Measurements from ENCODE around the gene MUC2.

Gene MUC2

GRCh38 chr11:1100417-1101245 is 26.0 kb downstream of the MUC2 start:
- ChIA-PET CTCF (no interaction called here), POLR2A (no interaction called here)
- no peak for DNase-seq (ENCODE audit: extremely low spot score)
- TF ChIP-seq ELF4 (IDR thresholded peaks at IDR 0.05) (no peak), HDGF (IDR thresholded peaks at IDR 0.05; ENCODE audit: borderline replicate concordance) (no peak), FOXM1 (IDR thresholded peaks at IDR 0.05; ENCODE audit: borderline replicate concordance) (no peak), LEF1 (IDR thresholded peaks at IDR 0.05; ENCODE audit: borderline replicate concordance) (no peak), TARDBP (IDR thresholded peaks at IDR 0.05) (no peak), ZNF384 (IDR thresholded peaks at IDR 0.05) (no peak), SP1 (IDR thresholded peaks at IDR 0.05) (no peak)

GRCh38 chr11:1101318-1102089 is 26.8 kb downstream of the MUC2 start:
- CTCF ChIA-PET: no interaction called here
- no peak for DNase-seq (ENCODE audit: extremely low spot score)
- POLR2A ChIA-PET: no interaction called here
- TF ChIP-seq SP1 (IDR thresholded peaks at IDR 0.05): no peak

- TF ChIP-seq L3MBTL2 (conservative IDR thresholded peaks at IDR 0.05) (no peak), BHLHE40 (IDR thresholded peaks at IDR 0.05; ENCODE audit: borderline replicate concordance) (no peak), NFRKB (IDR thresholded peaks at IDR 0.05) (no peak), FOXA1 (IDR thresholded peaks at IDR 0.05) (no peak), FOXK2 (IDR thresholded peaks at IDR 0.05) (no peak)
- DNase-seq (ENCODE audit: extremely low spot score): no peak
- ChIA-PET POLR2A (no interaction called here), CTCF (no interaction called here)
Observed at GRCh38 chr11:1102221-1102971, 27.7 kb downstream of the MUC2 start.

- no peak for TF ChIP-seq NFRKB (IDR thresholded peaks at IDR 0.05)
- no peak for TF ChIP-seq ARNT (IDR thresholded peaks at IDR 0.05)
- no peak for TF ChIP-seq SP1 (IDR thresholded peaks at IDR 0.05)
- no peak for TF ChIP-seq FOXM1 (IDR thresholded peaks at IDR 0.05; ENCODE audit: borderline replicate concordance)
- no peak for TF ChIP-seq LEF1 (IDR thresholded peaks at IDR 0.05; ENCODE audit: borderline replicate concordance)
- TF ChIP-seq FOXA1 (IDR thresholded peaks at IDR 0.05): no peak
- TF ChIP-seq SUZ12 (IDR thresholded peaks at IDR 0.05): no peak
- TF ChIP-seq HDGF (IDR thresholded peaks at IDR 0.05; ENCODE audit: borderline replicate concordance): no peak
- TF ChIP-seq PKNOX1 (IDR thresholded peaks at IDR 0.05): no peak
- TF ChIP-seq FOXK2 (IDR thresholded peaks at IDR 0.05): no peak
- TF ChIP-seq L3MBTL2 (conservative IDR thresholded peaks at IDR 0.05): no peak
- TF ChIP-seq CTBP1 (IDR thresholded peaks at IDR 0.05; ENCODE audit: borderline replicate concordance): no peak
- no peak for TF ChIP-seq TARDBP (IDR thresholded peaks at IDR 0.05)
- TF ChIP-seq ZNF384 (IDR thresholded peaks at IDR 0.05): no peak
- DNase-seq (ENCODE audit: extremely low spot score): no peak
- CTCF ChIA-PET: no interaction called here
- POLR2A ChIA-PET: no interaction called here
Observed at GRCh38 chr11:1102996-1103395, 28.3 kb downstream of the MUC2 start.

- POLR2A ChIA-PET: no interaction called here
- CTCF ChIA-PET: no interaction called here
- DNase-seq (ENCODE audit: extremely low spot score): no peak
- TF ChIP-seq FOXA1 (IDR thresholded peaks at IDR 0.05) (no peak), FOXK2 (IDR thresholded peaks at IDR 0.05) (no peak), NFRKB (IDR thresholded peaks at IDR 0.05) (no peak), PKNOX1 (IDR thresholded peaks at IDR 0.05) (no peak), FOXM1 (IDR thresholded peaks at IDR 0.05; ENCODE audit: borderline replicate concordance) (no peak)
Observed at GRCh38 chr11:1103401-1104360, 29.0 kb downstream of the MUC2 start.

GRCh38 chr11:1104411-1105182 is 29.9 kb downstream of the MUC2 start:
- TF ChIP-seq CTBP1 (IDR thresholded peaks at IDR 0.05; ENCODE audit: borderline replicate concordance) (no peak), FOXA1 (IDR thresholded peaks at IDR 0.05) (no peak), HDGF (IDR thresholded peaks at IDR 0.05; ENCODE audit: borderline replicate concordance) (no peak), ELF4 (IDR thresholded peaks at IDR 0.05) (no peak), ZNF384 (IDR thresholded peaks at IDR 0.05) (no peak)
- ChIA-PET POLR2A (no interaction called here), CTCF (no interaction called here)
- DNase-seq (ENCODE audit: extremely low spot score): no peak

Data from HEK293T (cell line).